ENCODE measurements around the gene NECTIN2.

DNA sequence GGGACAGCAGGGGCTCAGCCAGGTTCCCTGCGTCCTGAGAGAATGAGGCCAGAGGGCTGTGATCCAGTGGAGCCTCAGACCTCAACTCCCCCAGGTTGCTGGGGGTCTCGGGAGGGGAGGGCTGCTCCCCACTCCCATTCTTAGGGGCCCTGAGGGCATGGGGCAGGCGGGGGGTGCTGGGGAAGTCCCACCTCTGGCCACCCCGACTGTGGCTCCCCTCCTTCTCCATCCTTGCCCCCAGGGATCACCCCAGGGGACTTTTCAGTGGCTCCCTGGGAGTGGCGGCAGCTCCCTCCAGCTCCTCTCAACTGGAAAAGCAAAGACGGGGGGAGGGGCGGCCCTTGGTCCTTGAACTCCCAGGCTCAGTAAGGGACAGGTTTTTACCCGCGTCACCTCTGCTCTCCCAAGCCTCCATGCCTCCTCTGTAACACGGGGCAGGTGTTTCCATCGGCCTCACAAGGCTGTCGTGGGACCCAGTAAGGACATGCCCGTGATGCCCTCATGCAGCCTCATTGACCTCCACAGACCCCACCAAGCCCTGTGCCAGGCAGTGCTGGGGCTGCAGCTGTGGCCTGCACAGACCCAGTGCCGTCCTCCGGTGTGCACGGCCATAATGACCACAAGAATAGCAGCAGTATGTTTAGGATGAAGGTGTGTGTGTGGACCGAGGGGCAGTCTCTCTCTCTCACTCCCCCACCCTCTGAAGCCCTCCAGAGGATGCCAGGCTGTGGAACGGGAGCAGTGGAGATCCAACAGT, 33.4 kb downstream of the NECTIN2 start:
- no peak for TF ChIP-seq POLR2AphosphoS5 (IDR thresholded peaks at IDR 0.05; ENCODE audit: low read depth, low read length)
- TF ChIP-seq, protein P1, sequence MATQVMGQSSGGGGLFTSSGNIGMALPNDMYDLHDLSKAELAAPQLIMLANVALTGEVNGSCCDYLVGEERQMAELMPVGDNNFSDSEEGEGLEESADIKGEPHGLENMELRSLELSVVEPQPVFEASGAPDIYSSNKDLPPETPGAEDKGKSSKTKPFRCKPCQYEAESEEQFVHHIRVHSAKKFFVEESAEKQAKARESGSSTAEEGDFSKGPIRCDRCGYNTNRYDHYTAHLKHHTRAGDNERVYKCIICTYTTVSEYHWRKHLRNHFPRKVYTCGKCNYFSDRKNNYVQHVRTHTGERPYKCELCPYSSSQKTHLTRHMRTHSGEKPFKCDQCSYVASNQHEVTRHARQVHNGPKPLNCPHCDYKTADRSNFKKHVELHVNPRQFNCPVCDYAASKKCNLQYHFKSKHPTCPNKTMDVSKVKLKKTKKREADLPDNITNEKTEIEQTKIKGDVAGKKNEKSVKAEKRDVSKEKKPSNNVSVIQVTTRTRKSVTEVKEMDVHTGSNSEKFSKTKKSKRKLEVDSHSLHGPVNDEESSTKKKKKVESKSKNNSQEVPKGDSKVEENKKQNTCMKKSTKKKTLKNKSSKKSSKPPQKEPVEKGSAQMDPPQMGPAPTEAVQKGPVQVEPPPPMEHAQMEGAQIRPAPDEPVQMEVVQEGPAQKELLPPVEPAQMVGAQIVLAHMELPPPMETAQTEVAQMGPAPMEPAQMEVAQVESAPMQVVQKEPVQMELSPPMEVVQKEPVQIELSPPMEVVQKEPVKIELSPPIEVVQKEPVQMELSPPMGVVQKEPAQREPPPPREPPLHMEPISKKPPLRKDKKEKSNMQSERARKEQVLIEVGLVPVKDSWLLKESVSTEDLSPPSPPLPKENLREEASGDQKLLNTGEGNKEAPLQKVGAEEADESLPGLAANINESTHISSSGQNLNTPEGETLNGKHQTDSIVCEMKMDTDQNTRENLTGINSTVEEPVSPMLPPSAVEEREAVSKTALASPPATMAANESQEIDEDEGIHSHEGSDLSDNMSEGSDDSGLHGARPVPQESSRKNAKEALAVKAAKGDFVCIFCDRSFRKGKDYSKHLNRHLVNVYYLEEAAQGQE (IDR thresholded peaks at IDR 0.05; ENCODE audit: insufficient read depth in 1 of 2, low read depth in 2 of 2, low read length in 2 of 2): no peak
- no peak for TF ChIP-seq TAF1 (IDR thresholded peaks at IDR 0.05; ENCODE audit: borderline replicate concordance, insufficient read depth, low read length)
- TF ChIP-seq SIN3A (IDR thresholded peaks at IDR 0.05; ENCODE audit: borderline replicate concordance, insufficient read depth, low read length): no peak
- no peak for TF ChIP-seq FOXP2 (optimal IDR thresholded peaks at IDR 0.05; ENCODE audit: borderline replicate concordance, extremely low read depth, extremely low read length, insufficient read depth)
